Stimulated activated CD8-positive, alpha-beta memory T cell treated with anti-CD3 and anti-CD28 coated beads, Interleukin-2, amount 100 ng/mL, for 1 hour (primary cell): ENCODE measurements around the gene NFKB1.
A peak's percentile ranks its signal among the peaks of the same experiment; 100 is the strongest.
"Not testable (repeated sequence)": the region's sequence is repeated elsewhere in the genome, so short reads cannot be mapped to it uniquely, and the experiment has no call there.

Experiments used
- DNase-seq, 2 donors: peaks; one replicate each; pipeline ENCODE4 v3.0.0-alpha.2; 2020; ENCODE audit warnings: low read depth in 2 of 2

NFKB1 gene

DNA sequence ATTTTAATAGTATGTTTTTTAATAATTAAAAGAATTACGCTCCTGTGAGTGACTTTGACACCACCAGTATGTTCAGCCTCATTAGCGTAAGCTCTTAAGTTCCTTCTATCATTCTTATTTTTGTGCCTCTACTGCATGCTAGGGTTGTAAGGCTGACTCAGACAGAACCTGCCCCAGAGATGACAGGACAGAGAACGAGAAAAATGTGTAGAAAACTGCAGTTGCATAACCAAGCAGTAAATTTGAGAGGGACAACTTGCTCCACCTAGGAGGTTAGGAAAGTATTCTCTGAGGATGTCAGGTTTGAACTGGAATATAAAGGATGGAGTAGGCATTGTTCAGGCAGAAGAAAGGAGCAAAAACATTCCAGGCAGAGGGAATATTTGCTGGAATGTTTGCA, 98.7 kb downstream of the NFKB1 start:
- DNase-seq, result no peak

GRCh38 chr4:102600689-102601088, 99.5 kb downstream of the NFKB1 start:
- DNase-seq, result no peak

- no peak for DNase-seq
Measured at GRCh38 chr4:102601586-102602227, 100.5 kb downstream of the NFKB1 start.

- no peak for DNase-seq
Measured at GRCh38 chr4:102604222-102604940, 103.2 kb downstream of the NFKB1 start.

DNA sequence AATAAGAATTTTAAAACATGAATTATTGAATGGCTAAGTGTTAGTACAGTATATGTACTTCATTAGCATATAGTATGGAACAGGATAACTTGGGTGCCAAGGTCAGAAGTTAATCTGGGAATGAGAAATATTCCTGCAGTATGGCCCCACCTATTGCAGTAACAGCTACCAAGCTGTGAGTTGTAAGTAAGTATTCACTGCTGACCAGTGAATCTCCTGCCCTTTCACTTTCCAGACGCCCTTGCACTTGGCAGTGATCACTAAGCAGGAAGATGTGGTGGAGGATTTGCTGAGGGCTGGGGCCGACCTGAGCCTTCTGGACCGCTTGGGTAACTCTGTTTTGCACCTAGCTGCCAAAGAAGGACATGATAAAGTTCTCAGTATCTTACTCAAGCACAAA, 105.1 kb downstream of the NFKB1 start:
- no peak for DNase-seq

- DNase-seq, result no peak
Measured at GRCh38 chr4:102606846-102607450, 105.8 kb downstream of the NFKB1 start.

- no peak for DNase-seq
Measured at GRCh38 chr4:102608190-102608589, 107.0 kb downstream of the NFKB1 start.

DNA sequence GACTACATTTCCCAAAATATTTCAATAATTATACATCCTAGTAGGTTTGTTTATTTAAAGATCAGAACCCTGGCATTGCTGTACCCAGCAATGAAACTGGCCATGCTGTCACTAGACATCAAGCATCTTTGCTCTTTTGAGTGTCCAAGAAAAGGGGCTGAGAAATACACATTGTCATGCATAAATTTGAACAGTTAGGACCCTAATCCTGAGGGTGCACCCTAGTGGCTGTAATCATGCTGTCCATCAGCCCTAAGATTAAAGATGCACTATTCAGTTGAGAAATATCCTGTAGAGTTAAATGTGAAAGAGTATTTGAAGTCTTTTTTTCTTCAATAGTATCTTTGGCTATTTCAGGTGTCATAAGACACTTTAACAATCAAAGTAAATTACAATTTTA, 108.8 kb downstream of the NFKB1 start:
- no peak for DNase-seq

DNA sequence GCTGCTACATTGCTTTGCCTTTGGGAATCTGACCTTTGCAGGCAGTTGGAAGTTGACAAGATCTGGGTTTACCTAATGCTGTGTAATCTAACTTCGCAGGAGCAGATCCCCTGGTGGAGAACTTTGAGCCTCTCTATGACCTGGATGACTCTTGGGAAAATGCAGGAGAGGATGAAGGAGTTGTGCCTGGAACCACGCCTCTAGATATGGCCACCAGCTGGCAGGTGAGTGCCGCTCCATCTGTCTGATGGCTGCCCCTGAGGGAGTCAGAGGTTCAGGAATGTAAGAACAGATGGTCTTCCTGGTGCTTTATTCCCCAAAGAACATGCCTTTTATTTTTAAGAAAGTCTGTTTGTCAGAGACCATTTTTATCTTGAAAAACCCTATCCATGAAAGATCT, 109.3 kb downstream of the NFKB1 start:
- DNase-seq, result no peak

DNA sequence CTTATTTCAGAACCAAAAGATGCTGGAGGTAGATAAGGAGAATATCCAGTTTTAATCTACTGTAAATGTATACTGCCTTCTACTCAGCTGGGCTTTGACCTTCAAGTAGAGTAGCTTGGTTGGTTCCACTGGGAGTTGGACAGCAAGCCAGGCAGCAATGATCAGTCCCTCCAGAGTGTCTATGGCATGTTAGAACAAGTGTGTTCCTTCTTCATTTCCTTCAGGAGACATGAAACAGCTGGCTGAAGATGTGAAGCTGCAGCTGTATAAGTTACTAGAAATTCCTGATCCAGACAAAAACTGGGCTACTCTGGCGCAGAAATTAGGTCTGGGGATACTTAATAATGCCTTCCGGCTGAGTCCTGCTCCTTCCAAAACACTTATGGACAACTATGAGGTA, 111.1 kb downstream of the NFKB1 start:
- no peak for DNase-seq

- peak in 1 of 2 donors; percentile 20 for DNase-seq
Measured at GRCh38 chr4:102612824-102613366, 111.7 kb downstream of the NFKB1 start.

- no peak for DNase-seq
Measured at GRCh38 chr4:102614801-102615200, 113.6 kb downstream of the NFKB1 start.

DNA sequence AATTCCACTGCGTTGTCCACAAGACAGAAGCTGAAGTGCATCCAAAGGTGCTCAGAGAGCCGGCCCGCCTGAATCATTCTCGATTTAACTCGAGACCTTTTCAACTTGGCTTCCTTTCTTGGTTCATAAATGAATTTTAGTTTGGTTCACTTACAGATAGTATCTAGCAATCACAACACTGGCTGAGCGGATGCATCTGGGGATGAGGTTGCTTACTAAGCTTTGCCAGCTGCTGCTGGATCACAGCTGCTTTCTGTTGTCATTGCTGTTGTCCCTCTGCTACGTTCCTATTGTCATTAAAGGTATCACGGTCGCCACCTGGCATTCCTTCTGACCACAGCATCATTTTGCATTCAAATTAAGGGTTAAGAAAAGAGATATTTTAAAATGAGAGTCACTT, 115.5 kb downstream of the NFKB1 start:
- DNase-seq, result no peak

DNA sequence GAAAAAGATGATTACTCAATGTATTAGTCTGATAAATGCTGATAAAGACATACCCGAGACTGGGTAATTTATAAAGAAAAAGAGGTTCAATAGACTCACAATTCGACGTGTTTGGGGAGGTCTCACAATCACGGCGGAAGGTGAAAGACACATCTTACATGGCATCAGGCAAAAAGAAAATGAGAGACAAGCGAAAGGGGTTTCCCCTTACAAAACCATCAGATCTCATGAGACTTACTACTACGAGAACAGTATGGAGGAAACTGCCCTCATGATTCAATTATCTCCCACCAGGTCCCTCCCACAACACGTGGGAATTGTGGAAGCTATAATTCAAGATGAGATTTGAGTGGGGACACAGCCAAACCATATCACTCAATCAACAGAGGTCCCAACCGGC, 117.9 kb downstream of the NFKB1 start:
- not testable (repeated sequence) for DNase-seq

DNA sequence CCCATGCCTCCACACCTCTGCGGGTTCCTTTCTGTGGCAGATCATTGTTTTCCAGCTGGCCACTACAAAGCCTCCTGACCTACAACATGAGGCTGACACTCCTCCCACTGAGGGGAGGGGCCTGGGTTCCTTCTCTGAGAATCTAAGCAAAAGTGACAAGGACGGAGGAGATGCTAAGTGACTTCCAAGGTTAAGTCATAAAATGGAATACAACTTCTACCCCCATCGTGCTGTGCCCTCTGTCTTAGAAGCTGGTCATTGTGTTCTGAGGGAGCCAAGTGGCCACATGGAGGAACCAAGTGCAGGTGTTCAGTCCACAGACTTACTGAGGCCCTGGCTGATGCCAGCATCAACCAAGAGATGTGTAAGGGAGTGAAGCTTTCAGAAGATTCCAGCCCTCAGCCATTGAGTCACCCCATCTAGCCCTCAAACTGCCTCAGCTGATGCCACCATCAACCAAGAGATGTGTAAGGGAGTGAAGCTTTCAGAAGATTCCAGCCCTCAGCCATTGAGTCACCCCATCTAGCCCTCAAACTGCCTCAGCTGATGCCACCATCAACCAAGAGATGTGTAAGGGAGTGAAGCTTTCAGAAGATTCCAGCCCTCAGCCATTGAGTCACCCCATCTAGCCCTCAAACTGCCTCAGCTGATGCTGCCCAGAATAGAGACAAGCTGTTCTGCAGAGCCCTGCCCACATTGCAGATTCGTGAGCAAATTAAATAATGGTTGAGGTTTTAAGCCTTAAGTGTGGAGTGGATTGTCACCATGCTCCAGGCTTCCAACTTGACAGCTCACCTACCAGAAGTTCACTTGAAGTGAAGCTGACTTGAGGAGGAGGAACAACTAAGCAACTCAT, 118.8 kb downstream of the NFKB1 start:
- not testable (repeated sequence) for DNase-seq

GRCh38 chr4:102620697-102621497, 119.7 kb downstream of the NFKB1 start:
- no peak for DNase-seq

- DNase-seq, result no peak
Measured at GRCh38 chr4:102623622-102624021, 122.5 kb downstream of the NFKB1 start.

GRCh38 chr4:102624505-102624904, 123.3 kb downstream of the NFKB1 start:
- no peak for DNase-seq

DNA sequence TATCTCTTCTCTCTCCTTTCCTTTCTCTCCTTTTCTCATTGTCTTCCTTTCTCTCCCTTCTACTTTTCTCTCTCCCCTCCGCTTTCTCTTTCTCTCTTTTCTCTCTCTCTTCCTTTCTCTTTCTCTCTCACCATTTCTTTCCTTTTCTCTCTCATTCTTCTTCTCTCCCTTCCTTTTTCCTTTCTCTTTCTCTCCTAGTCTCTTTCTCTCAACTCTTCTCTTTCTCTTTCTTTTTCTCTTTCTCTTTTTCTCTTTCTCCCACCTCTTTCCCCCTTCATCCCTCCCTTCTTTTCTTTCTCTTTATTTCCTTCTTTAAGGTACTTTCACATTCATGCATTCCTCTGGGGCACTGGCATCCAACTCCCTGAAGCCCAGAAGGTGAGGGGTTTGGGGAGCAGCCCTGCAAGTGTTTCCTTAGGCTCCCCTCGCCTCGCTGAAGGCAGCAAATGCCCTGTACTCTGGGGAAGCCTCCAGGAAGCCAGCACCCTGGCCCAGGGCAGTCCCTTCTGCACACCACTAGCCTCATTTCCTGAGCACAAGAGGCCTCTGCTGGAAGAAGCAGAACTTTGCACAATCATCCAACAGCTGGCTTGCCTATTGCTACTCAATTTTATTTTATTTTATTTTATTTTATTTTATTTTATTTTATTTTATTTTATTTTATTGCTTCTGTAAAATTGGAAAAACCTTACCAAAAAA, 124.2 kb downstream of the NFKB1 start:
- DNase-seq, result peak; percentile 33 to 49

DNA sequence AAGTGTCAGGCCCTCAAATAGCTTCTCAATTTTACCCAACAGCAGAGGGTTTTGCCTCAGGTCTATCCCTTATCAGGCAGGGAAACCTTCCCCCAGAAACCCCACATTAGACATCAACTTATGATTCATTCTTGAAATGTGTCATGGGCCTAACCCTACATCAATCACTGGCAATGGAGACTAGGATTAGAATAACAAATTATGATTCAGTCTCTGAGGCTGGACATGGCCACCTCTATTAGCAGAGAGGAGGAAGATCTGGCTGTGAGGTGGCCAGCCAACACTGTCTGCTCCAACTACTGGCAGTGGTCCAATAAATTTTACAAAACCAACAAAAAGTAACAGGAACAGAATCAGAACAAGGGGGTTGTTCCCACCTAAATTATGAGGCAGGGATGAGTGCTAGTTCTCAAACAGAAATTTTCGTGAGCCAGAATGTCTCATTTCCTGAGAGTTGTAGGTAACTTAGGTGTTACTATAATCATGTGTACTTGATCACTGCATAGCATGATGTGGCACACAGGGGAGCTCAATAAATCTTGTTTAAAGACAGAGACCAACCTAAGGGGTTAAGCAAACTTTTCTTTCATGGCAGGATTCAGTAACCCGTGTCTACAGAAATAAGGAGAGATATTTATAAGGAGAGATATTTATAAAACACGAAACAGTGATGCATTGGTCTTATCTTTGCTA, 126.8 kb downstream of the NFKB1 start:
- DNase-seq, result no peak
